Neutrophil (primary cell): ENCODE data around the gene GAB1.

Source experiments
- H3K27ac ChIP-seq: fragments of 200-600 bp; sonication (generic); 2 replicates; pipeline ENCODE4 v1.5.1; 2016; ENCODE audit warnings: mild to moderate bottlenecking, moderate library complexity
- H3K27me3 ChIP-seq: fragments of 200-600 bp; sonication (generic); 2 replicates; pipeline ENCODE4 v1.6.0; 2016; ENCODE audit warnings: mild to moderate bottlenecking
- H3K36me3 ChIP-seq: fragments of 200-600 bp; sonication (generic); 2 replicates; pipeline ENCODE4 v1.5.1; 2017
- H3K4me1 ChIP-seq, 2 experiments: fragments of 200-600 bp in 1 of 2; sonication (generic) in 1 of 2; 1 replicate in 1 of 2; 2 replicates in 1 of 2; pipeline versions ENCODE4 v1.5.1 to v1.6.1; 2013 to 2016; ENCODE audit warnings: low read depth in 1 of 2, low read length in 1 of 2, mild to moderate bottlenecking in 1 of 2, moderate library complexity in 1 of 2; ENCODE audit not compliant: control insufficient read depth in 1 of 2, insufficient read depth in 1 of 2
- H3K4me3 ChIP-seq, 2 experiments: fragments of 200-600 bp in 1 of 2; sonication (generic) in 1 of 2; 1 replicate in 1 of 2; 2 replicates in 1 of 2; pipeline ENCODE4 v1.5.1; 2013 to 2016; ENCODE audit warnings: low read depth in 1 of 2, low read length in 1 of 2, mild to moderate bottlenecking in 1 of 2, moderate library complexity in 1 of 2
- H3K9me3 ChIP-seq: fragments of 200-600 bp; sonication (generic); 2 replicates; pipeline ENCODE4 v1.5.1; 2016
- CTCF ChIP-seq: fragments of 200-600 bp; sonication (generic); IDR thresholded peaks from 2 replicates; pipeline ENCODE4 v1.5.1; 2016; ENCODE audit warnings: antibody characterized with exemption

Gene GAB1

GRCh38 chr4:143381189-143382118 is 44.8 kb downstream of the GAB1 start:
- Histone ChIP-seq H3K27me3 (no peaks in the 10 kb centered on the region), H3K4me1 (no peaks in the 10 kb centered on the region), H3K9me3 (no peaks in the 10 kb centered on the region), H3K4me3 (no peak overlapping the region), H3K27ac (no peak overlapping the region), H3K36me3 (no peaks in the 10 kb centered on the region)
- TF ChIP-seq CTCF, result no peak

- H3K9me3 ChIP-seq, result no peaks in the 10 kb centered on the region
- TF ChIP-seq CTCF, result no peak
- no peaks in the 10 kb centered on the region for H3K27me3 ChIP-seq
- H3K27ac ChIP-seq, result no peak overlapping the region
- H3K4me3 ChIP-seq, result no peak overlapping the region
- no peaks in the 10 kb centered on the region for H3K36me3 ChIP-seq
- no peaks in the 10 kb centered on the region for H3K4me1 ChIP-seq
Observed at GRCh38 chr4:143382596-143382995, 45.9 kb downstream of the GAB1 start.

- no peaks in the 10 kb centered on the region for H3K4me1 ChIP-seq
- H3K36me3 ChIP-seq, result no peaks in the 10 kb centered on the region
- no peak overlapping the region for H3K4me3 ChIP-seq
- H3K27me3 ChIP-seq, result no peaks in the 10 kb centered on the region
- no peak overlapping the region for H3K27ac ChIP-seq
- no peak for TF ChIP-seq CTCF
- no peaks in the 10 kb centered on the region for H3K9me3 ChIP-seq
Observed at GRCh38 chr4:143383005-143383574, 46.4 kb downstream of the GAB1 start.

GRCh38 chr4:143384381-143384994 is 47.8 kb downstream of the GAB1 start:
- Histone ChIP-seq H3K4me1 (peaks cover 3 to 6% of the 10 kb centered on the region in 2 experiments), H3K36me3 (no peaks in the 10 kb centered on the region), H3K27ac (no peak overlapping the region), H3K9me3 (no peaks in the 10 kb centered on the region), H3K27me3 (no peaks in the 10 kb centered on the region), H3K4me3 (no peak overlapping the region)
- TF ChIP-seq CTCF, result no peak

GRCh38 chr4:143386812-143387211 is 50.1 kb downstream of the GAB1 start:
- H3K36me3 ChIP-seq, result no peaks in the 10 kb centered on the region
- TF ChIP-seq CTCF, result no peak
- H3K9me3 ChIP-seq, result no peaks in the 10 kb centered on the region
- no peak overlapping the region for H3K4me3 ChIP-seq
- peaks cover 9 to 19% of the 10 kb centered on the region in 2 experiments for H3K4me1 ChIP-seq
- H3K27me3 ChIP-seq, result no peaks in the 10 kb centered on the region
- H3K27ac ChIP-seq, result no peak overlapping the region
